Activated CD4-positive, alpha-beta T cell treated with anti-CD3 and anti-CD28 coated beads, Interleukin-2, amount 10 ng/mL, durations not matched to agents 7 days and 5 days (primary cell): ENCODE data around the gene YPEL5. TPM values are rescaled to one million over a fixed set of nuclear protein-coding genes. Genes with fewer than 3 reads are reported as not detected.

Source experiments
- CTCF ChIA-PET: fragments of 350-600 bp; sonication (Branson Sonifier 250); formaldehyde crosslinking; loops from one replicate; lab custom pipeline; 2021; ENCODE audit warnings: antibody characterized with exemption; lab: Charles Lee
- POLR2A ChIA-PET: fragments of 350-600 bp; sonication (Branson Sonifier 250); formaldehyde crosslinking; loops from one replicate; lab custom pipeline; 2021; ENCODE audit warnings: antibody characterized with exemption; lab: Charles Lee
- DNase-seq: peaks from one replicate; pipeline ENCODE4 v3.0.0-alpha.2; 2020
- H3K27ac Mint-ChIP-seq: one replicate; pipeline ENCODE4 v1.8.0; 2021; ENCODE audit warnings: mild to moderate bottlenecking, moderate library complexity, mixed read lengths
- H3K27me3 Mint-ChIP-seq: one replicate; pipeline ENCODE4 v1.8.0; 2021; ENCODE audit warnings: mixed read lengths
- H3K36me3 Mint-ChIP-seq: one replicate; pipeline ENCODE4 v1.8.0; 2021; ENCODE audit warnings: low read depth, mixed read lengths
- H3K4me1 Mint-ChIP-seq: one replicate; pipeline ENCODE4 v1.8.0; 2021; ENCODE audit warnings: mixed read lengths
- H3K4me3 Mint-ChIP-seq: one replicate; pipeline ENCODE4 v1.8.0; 2021; ENCODE audit warnings: mild to moderate bottlenecking, moderate library complexity, mixed read lengths
- H3K9me3 Mint-ChIP-seq: one replicate; pipeline ENCODE4 v1.8.0; 2021; ENCODE audit warnings: mixed read lengths
- total RNA-seq, 2 experiments: library from RNA; stranded (reverse); gene quantifications; one replicate each; pipeline ENCODE4 v1.2.3, GENCODE V29; 2021

YPEL5 gene
- total RNA-seq, 2 experiments from 2014 or later, result 32.3 to 39.2 TPM

DNA sequence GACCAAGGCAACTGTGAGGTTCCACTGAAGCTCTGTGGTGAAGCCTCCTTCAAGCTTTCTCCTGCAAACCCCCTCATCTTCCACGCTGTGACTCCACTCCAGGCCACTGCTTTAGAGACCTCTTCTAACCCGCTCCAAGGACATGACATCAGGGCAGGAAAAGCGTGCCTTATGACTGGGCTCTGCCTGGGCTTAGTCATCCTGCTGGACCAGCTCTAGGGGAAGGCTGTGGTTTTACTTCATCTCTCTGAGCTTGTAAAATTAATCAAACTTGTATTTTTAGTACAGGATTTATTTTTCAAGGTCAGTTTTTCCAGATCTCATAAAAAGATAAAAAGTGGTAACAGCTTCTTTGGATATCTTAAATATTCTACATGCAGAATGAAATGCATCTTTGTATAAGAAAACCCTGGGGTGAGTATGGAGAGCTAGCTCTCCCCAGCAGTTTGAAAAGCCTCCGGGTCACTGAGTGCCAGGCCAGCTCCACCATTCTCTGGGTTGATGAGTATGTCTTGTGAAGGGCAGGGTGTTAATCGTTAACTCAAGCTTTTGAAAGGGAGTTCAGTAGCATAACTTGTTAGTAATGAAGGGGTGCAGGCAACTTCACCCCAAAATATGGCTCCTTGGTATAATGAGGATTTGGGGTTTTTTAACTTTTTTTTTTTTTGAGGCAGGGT, 33.1 kb upstream of the YPEL5 start:
- ChIA-PET CTCF (interaction anchor here (0.6 to 1.1 kb wide), 3 partner anchors 8 to 1087 kb away, joined by 3 to 5 read pairs (median 3); no protein-coding TSS in a partner anchor), POLR2A (interaction anchor here (0.6 kb wide), 1 partner anchor 437 kb away, joined by 3 read pairs; no protein-coding TSS in a partner anchor)
- Mint-ChIP-seq H3K27ac (no peak overlapping the region), H3K9me3 (no peaks in the 10 kb centered on the region), H3K4me3 (no peak overlapping the region), H3K36me3 (no peaks in the 10 kb centered on the region), H3K27me3 (no peaks in the 10 kb centered on the region), H3K4me1 (peaks cover 4% of the 10 kb centered on the region)
- DNase-seq, result no peak

DNA sequence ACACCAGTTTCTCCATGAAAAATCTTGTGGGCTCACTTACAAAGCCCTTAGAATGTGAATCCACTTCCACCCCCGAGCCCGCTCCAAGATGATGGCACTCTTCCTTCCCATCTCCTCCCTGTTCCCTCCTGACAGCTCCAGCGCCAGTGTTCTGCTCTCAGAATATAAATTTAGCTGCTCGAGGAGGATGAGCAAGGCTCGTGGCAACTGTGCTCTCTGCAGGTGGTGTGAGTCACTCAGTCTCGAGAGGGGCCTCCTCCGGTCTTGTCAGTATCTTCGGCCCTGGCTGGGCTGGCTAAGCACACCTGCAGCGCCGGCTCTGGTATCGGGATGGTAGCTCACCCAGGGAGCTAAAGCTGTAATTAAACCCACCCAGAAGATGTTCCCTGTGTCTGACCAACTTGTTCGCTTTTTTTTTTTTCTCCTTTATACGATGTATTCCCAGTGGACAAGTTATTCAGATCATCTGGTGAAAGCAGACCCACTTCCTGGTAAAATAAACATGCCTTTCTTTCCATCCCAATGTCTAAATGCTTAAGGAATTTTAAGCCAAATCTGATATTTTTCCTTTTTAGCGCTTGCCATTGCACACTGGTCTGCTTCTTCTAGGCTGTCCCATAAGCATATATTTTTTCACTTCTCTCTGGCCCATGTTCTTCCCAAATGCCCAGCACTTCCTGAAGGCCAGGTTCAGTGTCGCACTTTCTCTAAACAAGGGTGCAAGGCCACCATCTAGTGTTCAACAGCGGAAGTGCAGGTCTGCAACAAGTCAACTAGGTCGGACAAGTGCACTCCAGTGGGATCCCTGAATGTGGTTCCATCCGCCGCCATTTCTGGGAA, 31.4 kb upstream of the YPEL5 start:
- DNase-seq, result peak; percentile 71
- ChIA-PET CTCF (interaction anchor here (0.6 to 1.5 kb wide), 4 partner anchors 9 to 220 kb away, joined by 3 to 4 read pairs (median 4); no protein-coding TSS in a partner anchor), POLR2A (interaction anchor here (0.6 kb wide), 1 partner anchor 531 kb away, joined by 3 read pairs; no protein-coding TSS in a partner anchor)
- no peak overlapping the region for H3K27ac Mint-ChIP-seq
- no peak overlapping the region for H3K4me3 Mint-ChIP-seq
- no peaks in the 10 kb centered on the region for H3K36me3 Mint-ChIP-seq
- no peaks in the 10 kb centered on the region for H3K27me3 Mint-ChIP-seq
- no peaks in the 10 kb centered on the region for H3K9me3 Mint-ChIP-seq
- H3K4me1 Mint-ChIP-seq, result peaks cover 4% of the 10 kb centered on the region

DNA sequence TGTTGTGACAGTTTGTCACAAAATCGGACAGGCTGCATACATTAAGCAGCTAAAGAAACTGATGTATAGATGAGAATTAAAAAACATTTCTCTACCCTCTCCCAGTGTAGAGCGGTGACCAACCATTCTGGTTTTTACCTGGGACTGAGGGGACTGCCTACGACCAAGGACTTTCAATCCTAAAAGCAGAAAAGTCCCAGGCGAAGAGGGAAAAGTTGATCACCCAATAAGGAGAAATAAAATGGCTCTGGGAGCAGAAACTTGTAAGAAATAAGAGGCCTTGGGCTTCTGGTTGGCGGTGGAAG, 30.9 kb upstream of the YPEL5 start:
- DNase-seq, result no peak
- H3K9me3 Mint-ChIP-seq, result no peaks in the 10 kb centered on the region
- H3K27me3 Mint-ChIP-seq, result no peaks in the 10 kb centered on the region
- no peak overlapping the region for H3K4me3 Mint-ChIP-seq
- no peaks in the 10 kb centered on the region for H3K36me3 Mint-ChIP-seq
- ChIA-PET POLR2A (no interaction called here), CTCF (interaction anchor here (1.1 to 1.5 kb wide), 2 partner anchors 9 to 15 kb away, joined by 4 read pairs; no protein-coding TSS in a partner anchor)
- H3K27ac Mint-ChIP-seq, result no peak overlapping the region
- peaks cover 4% of the 10 kb centered on the region for H3K4me1 Mint-ChIP-seq

DNA sequence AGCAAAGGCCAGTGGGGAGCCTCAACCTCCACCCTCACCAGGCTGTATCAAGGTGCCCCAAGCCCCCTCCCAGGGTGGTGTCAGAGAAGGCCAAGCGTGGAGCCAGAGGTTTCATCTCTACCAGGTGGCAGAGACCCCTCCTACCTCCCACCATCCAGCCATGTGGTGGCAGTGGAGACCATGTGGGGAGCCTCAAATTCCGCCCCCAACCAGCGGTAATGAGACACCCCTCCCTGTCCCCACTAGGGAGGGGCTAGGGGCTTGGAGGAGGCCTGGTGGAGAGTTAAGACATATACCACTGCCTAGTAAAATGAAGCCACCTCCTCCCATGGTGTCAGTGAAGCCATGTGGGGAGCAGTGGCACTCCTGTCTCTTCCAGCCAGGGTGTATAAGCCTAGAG, 24.4 kb upstream of the YPEL5 start:
- DNase-seq, result no peak
- no peaks in the 10 kb centered on the region for H3K36me3 Mint-ChIP-seq
- H3K4me1 Mint-ChIP-seq, result no peaks in the 10 kb centered on the region
- POLR2A ChIA-PET, result no interaction called here
- CTCF ChIA-PET, result interaction anchor here (1.1 kb wide), 1 partner anchor 13 kb away, joined by 3 read pairs; no protein-coding TSS in a partner anchor
- H3K9me3 Mint-ChIP-seq, result no peaks in the 10 kb centered on the region
- H3K4me3 Mint-ChIP-seq, result no peak overlapping the region
- H3K27ac Mint-ChIP-seq, result no peak overlapping the region
- peaks cover 24% of the 10 kb centered on the region for H3K27me3 Mint-ChIP-seq

DNA sequence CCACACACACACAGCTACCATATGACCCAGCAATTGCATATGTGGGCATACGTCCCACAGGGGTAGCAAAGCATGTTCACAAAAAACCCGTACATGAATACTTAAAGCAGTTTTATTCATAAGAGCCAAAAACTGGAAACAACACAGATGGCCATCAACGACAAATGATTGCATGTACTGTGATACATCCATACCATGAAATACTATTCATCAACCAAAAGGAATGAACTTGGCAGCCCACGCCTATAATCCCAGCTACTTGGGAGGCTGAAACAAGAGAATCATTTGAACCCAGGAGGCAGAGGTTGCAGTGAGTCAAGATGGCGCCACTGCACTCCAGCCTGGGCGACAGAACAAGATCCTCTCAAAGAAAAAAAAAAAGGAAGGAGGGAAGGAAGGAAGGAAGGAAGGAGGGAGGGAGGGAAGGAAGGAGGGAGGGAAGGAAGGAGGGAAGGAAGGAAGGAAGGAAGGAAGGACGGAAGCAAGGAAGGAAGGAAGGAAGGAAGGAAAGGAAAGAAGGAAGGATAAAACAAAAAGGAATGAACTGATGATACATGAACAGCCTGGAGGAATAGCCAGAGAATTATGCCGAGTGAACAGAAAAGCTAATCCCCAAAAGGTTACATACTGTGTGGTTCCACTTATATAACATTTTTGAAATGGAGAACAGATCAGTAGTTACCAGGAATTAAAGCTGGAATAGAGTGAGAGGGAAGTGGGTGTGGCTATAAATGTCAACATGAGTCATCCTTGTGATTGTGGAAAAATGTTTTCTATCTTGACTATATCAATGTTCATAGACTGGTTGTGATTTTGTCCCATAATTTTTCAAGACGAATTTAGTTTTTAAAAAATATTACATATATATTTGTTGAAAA, 19.6 kb upstream of the YPEL5 start:
- Mint-ChIP-seq H3K9me3 (no peaks in the 10 kb centered on the region), H3K4me1 (no peaks in the 10 kb centered on the region), H3K27ac (no peak overlapping the region), H3K4me3 (no peak overlapping the region), H3K36me3 (no peaks in the 10 kb centered on the region), H3K27me3 (peaks cover 24% of the 10 kb centered on the region)
- no peak for DNase-seq
- ChIA-PET POLR2A (no interaction called here), CTCF (interaction anchor here (0.7 to 0.8 kb wide), 2 partner anchors 155 to 1204 kb away, joined by 3 read pairs; no protein-coding TSS in a partner anchor)

DNA sequence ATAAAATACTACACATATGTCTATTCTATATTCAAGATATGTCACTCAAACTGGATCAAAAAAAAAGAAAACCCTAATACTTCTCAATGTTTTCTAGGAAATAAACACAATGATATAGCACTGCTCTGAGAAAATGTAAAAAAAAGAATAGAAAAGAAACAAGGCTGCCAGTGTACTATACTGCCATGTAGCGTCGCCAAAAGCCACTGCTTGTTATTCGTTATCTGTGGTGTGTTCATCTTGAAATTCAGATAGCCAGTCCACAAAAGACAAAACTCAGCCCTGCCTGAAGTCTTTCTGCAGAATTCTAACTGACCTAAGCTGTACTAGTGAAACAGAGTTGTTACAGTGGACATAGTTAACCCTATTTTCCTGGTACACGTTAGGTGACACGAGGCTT, 12.2 kb upstream of the YPEL5 start:
- H3K27ac Mint-ChIP-seq, result no peak overlapping the region
- H3K4me3 Mint-ChIP-seq, result no peak overlapping the region
- no peak for DNase-seq
- peaks cover 9% of the 10 kb centered on the region for H3K4me1 Mint-ChIP-seq
- ChIA-PET CTCF (interaction anchor here (1.8 to 1.9 kb wide), 2 partner anchors 17 to 30 kb away, joined by 5 to 6 read pairs; no protein-coding TSS in a partner anchor), POLR2A (no interaction called here)
- no peaks in the 10 kb centered on the region for H3K9me3 Mint-ChIP-seq
- no peaks in the 10 kb centered on the region for H3K36me3 Mint-ChIP-seq
- H3K27me3 Mint-ChIP-seq, result peaks cover 2% of the 10 kb centered on the region

DNA sequence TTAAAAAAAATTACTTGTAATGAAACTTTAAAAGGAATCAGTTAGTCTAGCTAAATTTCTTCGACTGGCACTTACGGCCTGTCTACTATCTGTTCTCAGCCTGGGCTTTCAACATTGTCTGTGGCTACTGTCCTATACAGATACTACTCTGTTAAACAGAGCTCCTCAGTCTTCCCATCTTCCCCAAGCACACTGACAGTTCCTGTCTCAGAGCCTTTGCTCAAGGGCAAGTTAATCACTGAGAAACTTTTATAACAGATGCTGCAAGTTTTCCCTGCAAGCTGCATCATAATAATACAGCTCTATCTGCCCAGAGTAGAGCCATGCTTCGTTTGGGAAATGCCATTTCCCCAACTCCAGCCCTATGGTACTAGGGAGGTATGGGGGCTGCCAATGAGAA, 11.3 kb upstream of the YPEL5 start:
- DNase-seq, result no peak
- ChIA-PET POLR2A (no interaction called here), CTCF (interaction anchor here (1.8 to 1.9 kb wide), 2 partner anchors 18 to 29 kb away, joined by 5 to 6 read pairs; no protein-coding TSS in a partner anchor)
- Mint-ChIP-seq H3K4me1 (peaks cover 11% of the 10 kb centered on the region), H3K27me3 (peaks cover 2% of the 10 kb centered on the region), H3K9me3 (no peaks in the 10 kb centered on the region), H3K36me3 (no peaks in the 10 kb centered on the region), H3K4me3 (no peak overlapping the region), H3K27ac (no peak overlapping the region)

DNA sequence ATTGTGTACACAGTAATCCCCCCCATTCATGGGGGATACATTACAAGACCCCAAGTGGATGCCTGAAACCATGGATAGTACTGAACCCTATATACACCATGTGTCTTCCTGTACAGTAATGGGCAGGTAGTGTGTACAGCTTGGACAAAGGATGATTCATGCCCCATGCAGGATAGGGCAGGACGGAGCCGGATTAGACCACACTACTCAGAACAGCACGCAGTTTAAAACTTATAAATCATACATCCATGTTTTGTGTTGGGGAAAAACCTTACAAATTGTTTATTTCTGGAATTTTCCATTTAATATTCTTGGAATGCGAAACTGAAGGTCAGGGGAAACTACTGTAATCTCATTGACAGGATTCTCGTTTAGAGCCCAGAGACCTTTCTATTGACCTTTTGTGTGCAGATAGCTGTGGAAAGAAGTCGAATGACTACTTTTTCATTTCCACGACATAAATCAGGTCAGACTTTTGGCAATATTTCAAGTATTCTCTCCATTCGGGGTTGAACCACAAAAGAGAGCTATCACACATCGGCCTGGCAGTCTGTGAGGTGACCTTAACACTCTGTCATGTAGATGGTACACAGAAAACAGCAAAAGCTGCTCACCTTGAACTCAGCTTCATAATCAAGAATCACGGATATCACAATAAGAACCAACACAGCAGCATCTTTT, 9.9 kb upstream of the YPEL5 start:
- CTCF ChIA-PET, result interaction anchor here (0.9 to 1.5 kb wide), 3 partner anchors 11 to 575 kb away, joined by 3 to 6 read pairs (median 3); partner anchors contain the start of gene YPEL5
- H3K27me3 Mint-ChIP-seq, result peaks cover 2% of the 10 kb centered on the region
- no peak overlapping the region for H3K27ac Mint-ChIP-seq
- peaks cover 11% of the 10 kb centered on the region for H3K4me1 Mint-ChIP-seq
- DNase-seq, result no peak
- H3K36me3 Mint-ChIP-seq, result no peaks in the 10 kb centered on the region
- POLR2A ChIA-PET, result no interaction called here
- no peaks in the 10 kb centered on the region for H3K9me3 Mint-ChIP-seq
- H3K4me3 Mint-ChIP-seq, result no peak overlapping the region

DNA sequence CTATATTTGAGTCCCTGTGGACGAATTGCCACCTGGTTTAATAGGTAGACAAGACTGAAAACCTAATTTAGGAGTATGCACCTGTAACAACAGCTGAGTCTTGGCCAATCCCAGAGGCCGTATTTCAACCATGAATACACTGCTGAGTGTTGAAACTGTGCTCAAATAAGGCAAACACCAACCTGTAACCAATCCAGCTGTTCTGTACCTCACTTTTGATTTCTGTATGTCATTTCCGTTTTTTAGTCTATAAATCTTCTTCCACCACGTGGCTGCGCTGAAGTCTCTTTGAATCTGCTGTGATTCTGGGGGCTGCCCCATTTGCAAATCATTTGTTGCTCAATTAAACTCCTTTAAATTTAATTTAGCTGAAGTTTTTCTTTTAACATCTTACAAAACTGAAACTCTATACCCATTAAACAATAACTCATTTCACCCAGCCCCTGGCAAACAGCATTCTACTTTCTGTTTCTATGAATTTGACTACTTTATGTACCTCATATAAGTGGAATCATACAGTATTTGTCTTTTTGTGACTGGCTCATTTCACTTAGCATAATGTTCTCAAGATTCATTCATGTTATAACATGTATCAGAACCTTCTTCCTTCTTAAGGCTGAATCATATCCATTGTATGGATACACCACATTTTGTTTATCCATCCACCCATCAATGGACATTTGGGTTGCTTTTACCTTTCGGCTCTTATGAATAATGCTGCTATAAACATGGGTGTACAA, 7.5 kb upstream of the YPEL5 start:
- DNase-seq, result peak; percentile 33
- Mint-ChIP-seq H3K36me3 (no peaks in the 10 kb centered on the region), H3K4me1 (peaks cover 11% of the 10 kb centered on the region), H3K27me3 (peaks cover 2% of the 10 kb centered on the region), H3K4me3 (peak overlapping the region; percentile 23), H3K27ac (peak overlapping the region; percentile 72), H3K9me3 (no peaks in the 10 kb centered on the region)
- CTCF ChIA-PET, result interaction anchor here (1.5 kb wide), 1 partner anchor 557 kb away, joined by 3 read pairs; no protein-coding TSS in a partner anchor
- POLR2A ChIA-PET, result no interaction called here

DNA sequence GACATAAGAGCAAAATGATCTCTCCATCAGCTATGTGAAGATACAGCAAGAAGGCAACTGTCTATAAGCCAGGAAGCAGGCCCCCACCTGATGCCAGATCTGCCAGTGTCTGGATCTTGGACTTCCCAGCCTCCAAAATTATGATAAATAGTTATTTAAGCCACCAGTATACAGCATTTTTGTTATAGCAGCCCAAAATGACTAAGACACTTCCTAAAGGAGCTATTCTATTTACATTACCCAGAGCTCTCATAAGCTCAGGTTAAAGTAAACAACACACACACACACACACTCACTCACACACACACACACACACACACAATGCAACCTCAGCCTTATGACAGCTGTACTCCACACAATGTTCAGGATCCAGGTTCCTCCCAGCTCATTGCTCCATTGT, 5.7 kb upstream of the YPEL5 start:
- no peak overlapping the region for H3K27ac Mint-ChIP-seq
- DNase-seq, result no peak
- no peaks in the 10 kb centered on the region for H3K9me3 Mint-ChIP-seq
- CTCF ChIA-PET, result interaction anchor here (1.7 kb wide), 1 partner anchor 570 kb away, joined by 6 read pairs; no protein-coding TSS in a partner anchor
- POLR2A ChIA-PET, result no interaction called here
- peaks cover 23% of the 10 kb centered on the region for H3K4me1 Mint-ChIP-seq
- H3K27me3 Mint-ChIP-seq, result no peaks in the 10 kb centered on the region
- H3K36me3 Mint-ChIP-seq, result no peaks in the 10 kb centered on the region
- H3K4me3 Mint-ChIP-seq, result no peak overlapping the region

DNA sequence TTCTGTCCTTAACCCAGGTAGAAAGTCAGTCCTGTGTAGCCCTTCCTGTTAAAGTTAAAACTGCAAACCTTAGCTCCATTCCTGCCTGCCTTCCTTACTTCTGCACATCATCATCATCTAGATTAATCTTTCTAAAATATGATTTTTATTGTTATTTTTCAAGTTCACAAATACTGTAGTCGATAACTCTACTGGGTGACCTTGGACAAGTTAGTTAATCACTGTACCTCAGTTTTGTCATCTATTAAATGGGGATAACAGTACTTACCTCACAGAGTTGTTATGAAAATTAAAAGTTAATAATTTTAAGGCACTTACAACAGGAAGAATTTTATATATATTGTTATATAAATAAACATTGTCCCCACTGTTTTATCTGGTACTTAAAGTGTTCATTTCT, 2.5 kb upstream of the YPEL5 start:
- Mint-ChIP-seq H3K36me3 (peaks cover 7% of the 10 kb centered on the region), H3K27me3 (no peaks in the 10 kb centered on the region), H3K4me1 (peaks cover 32% of the 10 kb centered on the region), H3K4me3 (no peak overlapping the region), H3K9me3 (no peaks in the 10 kb centered on the region), H3K27ac (no peak overlapping the region)
- ChIA-PET CTCF (no interaction called here), POLR2A (no interaction called here)
- no peak for DNase-seq
